GM19240 (cell line): Measurements from ENCODE around the gene LPCAT1.
"Not testable (repeated sequence)": the region's sequence is repeated elsewhere in the genome, so short reads cannot be mapped to it uniquely, and the experiment has no call there.

ENCODE experiments used
- DNase-seq: peaks from one replicate; pipeline ENCODE4 v3.0.0; 2011; ENCODE audit warnings: low spot score; ENCODE audit not compliant: insufficient read length

Gene LPCAT1

GRCh38 chr5:1541702-1542400, 18.1 kb upstream of the LPCAT1 start:
- no peak for DNase-seq

GRCh38 chr5:1540831-1541701, 17.3 kb upstream of the LPCAT1 start:
- no peak for DNase-seq

- DNase-seq: no peak
Measured at GRCh38 chr5:1540166-1540565, 16.4 kb upstream of the LPCAT1 start.

GRCh38 chr5:1539393-1540161, 15.8 kb upstream of the LPCAT1 start:
- DNase-seq: not testable (repeated sequence)

- DNase-seq: no peak
Measured at GRCh38 chr5:1538741-1539392, 15.1 kb upstream of the LPCAT1 start.

GRCh38 chr5:1538276-1538675, 14.5 kb upstream of the LPCAT1 start:
- DNase-seq: no peak

GRCh38 chr5:1537603-1538154, 13.9 kb upstream of the LPCAT1 start:
- no peak for DNase-seq

- DNase-seq: no peak
Measured at GRCh38 chr5:1536871-1537602, 13.3 kb upstream of the LPCAT1 start.

GRCh38 chr5:1536322-1536845, 12.6 kb upstream of the LPCAT1 start:
- peak; percentile 68 for DNase-seq

GRCh38 chr5:1535646-1536045, 11.9 kb upstream of the LPCAT1 start:
- no peak for DNase-seq

- DNase-seq: no peak
Measured at GRCh38 chr5:1532384-1532783, 8.6 kb upstream of the LPCAT1 start.

GRCh38 chr5:1529498-1529897, 5.7 kb upstream of the LPCAT1 start:
- DNase-seq: no peak

GRCh38 chr5:1527533-1528205, 3.9 kb upstream of the LPCAT1 start:
- DNase-seq: no peak

- no peak for DNase-seq
Measured at GRCh38 chr5:1526681-1527131, 2.9 kb upstream of the LPCAT1 start.

- no peak for DNase-seq
Measured at GRCh38 chr5:1526190-1526631, 2.5 kb upstream of the LPCAT1 start.

- no peak for DNase-seq
Measured at GRCh38 chr5:1525624-1526189, 1.9 kb upstream of the LPCAT1 start.

GRCh38 chr5:1524799-1525623, 1.3 kb upstream of the LPCAT1 start:
- no peak for DNase-seq

- no peak for DNase-seq
Measured at GRCh38 chr5:1524481-1524798, 680 bp upstream of the LPCAT1 start.

GRCh38 chr5:1523480-1523792, 324 bp downstream of the LPCAT1 start:
- no peak for DNase-seq
